Measurements from ENCODE around the gene ANKRD6. TPM values are rescaled to one million over a fixed set of nuclear protein-coding genes. Genes with fewer than 3 reads are reported as not detected.
"Not testable (repeated sequence)": the region's sequence is repeated elsewhere in the genome, so short reads cannot be mapped to it uniquely, and the experiment has no call there.

ANKRD6 gene
- total RNA-seq, 1 donor from 2014 or later, result 10.0 TPM

DNA sequence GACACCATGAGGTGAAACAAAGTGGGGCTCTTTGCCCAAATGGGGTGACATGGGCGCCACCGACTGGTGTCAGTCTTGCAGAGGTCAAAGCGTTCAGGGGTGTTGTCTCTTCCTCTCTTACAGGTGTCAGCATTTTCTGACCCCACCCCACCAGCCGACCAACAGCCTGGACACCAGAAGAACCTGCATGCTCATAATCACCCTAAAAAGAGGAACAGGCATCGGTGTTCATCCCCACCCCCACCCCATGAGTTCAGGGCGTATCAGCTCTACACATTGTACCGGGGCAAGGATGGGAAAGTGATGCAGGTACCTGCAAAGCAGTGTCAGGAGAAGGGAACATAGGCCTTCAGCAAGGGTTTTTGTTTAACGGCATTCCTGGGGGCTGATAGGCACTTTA is 190.8 kb downstream of the ANKRD6 start:
- no peaks in the 10 kb centered on the region for H3K27me3 ChIP-seq (ENCODE audit: control insufficient read depth, insufficient read depth, low read length)
- H3K4me3 ChIP-seq (ENCODE audit: low read depth, low read length), result no peak overlapping the region
- H3K36me3 ChIP-seq (ENCODE audit: control insufficient read depth, insufficient read depth, low read length), result no peaks in the 10 kb centered on the region
- DNase-seq (ENCODE audit: low read depth), result no peak
- TF ChIP-seq, protein P1, sequence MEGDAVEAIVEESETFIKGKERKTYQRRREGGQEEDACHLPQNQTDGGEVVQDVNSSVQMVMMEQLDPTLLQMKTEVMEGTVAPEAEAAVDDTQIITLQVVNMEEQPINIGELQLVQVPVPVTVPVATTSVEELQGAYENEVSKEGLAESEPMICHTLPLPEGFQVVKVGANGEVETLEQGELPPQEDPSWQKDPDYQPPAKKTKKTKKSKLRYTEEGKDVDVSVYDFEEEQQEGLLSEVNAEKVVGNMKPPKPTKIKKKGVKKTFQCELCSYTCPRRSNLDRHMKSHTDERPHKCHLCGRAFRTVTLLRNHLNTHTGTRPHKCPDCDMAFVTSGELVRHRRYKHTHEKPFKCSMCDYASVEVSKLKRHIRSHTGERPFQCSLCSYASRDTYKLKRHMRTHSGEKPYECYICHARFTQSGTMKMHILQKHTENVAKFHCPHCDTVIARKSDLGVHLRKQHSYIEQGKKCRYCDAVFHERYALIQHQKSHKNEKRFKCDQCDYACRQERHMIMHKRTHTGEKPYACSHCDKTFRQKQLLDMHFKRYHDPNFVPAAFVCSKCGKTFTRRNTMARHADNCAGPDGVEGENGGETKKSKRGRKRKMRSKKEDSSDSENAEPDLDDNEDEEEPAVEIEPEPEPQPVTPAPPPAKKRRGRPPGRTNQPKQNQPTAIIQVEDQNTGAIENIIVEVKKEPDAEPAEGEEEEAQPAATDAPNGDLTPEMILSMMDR (IDR thresholded peaks at IDR 0.05; ENCODE audit: insufficient read depth, low read length, poor library complexity, severe bottlenecking), result no peak

DNA sequence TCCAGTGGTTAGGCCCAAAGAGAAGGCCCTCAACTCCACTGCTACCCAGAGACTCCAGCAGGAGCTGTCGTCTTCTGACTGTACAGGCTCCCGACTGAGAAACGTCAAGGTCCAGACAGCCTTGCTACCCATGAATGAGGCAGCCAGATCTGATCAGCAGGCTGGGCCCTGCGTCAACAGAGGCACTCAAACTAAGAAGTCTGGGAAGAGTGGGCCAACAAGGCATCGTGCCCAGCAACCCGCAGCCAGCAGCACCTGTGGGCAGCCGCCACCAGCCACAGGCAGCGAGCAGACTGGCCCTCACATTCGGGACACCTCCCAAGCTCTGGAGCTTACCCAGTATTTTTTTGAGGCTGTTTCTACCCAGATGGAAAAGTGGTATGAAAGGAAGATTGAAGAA is 197.5 kb downstream of the ANKRD6 start:
- TF ChIP-seq, protein P1 (IDR thresholded peaks at IDR 0.05; ENCODE audit: insufficient read depth, low read length, poor library complexity, severe bottlenecking), result no peak
- H3K27me3 ChIP-seq (ENCODE audit: control insufficient read depth, insufficient read depth, low read length), result no peaks in the 10 kb centered on the region
- DNase-seq (ENCODE audit: low read depth), result no peak
- no peak overlapping the region for H3K4me3 ChIP-seq (ENCODE audit: low read depth, low read length)
- no peaks in the 10 kb centered on the region for H3K36me3 ChIP-seq (ENCODE audit: control insufficient read depth, insufficient read depth, low read length)

DNA sequence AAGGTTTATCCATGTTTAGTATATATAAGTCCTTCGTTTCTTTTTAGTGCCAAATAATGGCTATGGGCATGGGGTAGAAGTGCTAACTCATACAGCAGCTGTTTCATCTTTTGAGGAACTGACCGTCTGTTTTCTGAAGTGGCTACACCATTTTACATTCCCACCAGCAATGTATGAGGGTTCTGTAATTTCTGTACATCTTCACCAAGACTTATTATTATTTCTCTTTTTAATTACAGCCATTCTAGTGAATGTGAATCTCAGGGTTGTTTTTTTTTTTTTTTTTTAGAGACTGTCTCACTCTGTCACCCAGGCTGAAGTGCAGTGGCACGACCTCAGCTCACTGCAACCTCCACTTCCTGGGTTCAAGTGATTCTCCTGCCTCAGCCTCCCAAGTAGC is 203.5 kb downstream of the ANKRD6 start:
- not testable (repeated sequence) for DNase-seq (ENCODE audit: low read depth); H3K4me3 ChIP-seq (ENCODE audit: low read depth, low read length); H3K27me3 ChIP-seq (ENCODE audit: control insufficient read depth, insufficient read depth, low read length); H3K36me3 ChIP-seq (ENCODE audit: control insufficient read depth, insufficient read depth, low read length)

DNA sequence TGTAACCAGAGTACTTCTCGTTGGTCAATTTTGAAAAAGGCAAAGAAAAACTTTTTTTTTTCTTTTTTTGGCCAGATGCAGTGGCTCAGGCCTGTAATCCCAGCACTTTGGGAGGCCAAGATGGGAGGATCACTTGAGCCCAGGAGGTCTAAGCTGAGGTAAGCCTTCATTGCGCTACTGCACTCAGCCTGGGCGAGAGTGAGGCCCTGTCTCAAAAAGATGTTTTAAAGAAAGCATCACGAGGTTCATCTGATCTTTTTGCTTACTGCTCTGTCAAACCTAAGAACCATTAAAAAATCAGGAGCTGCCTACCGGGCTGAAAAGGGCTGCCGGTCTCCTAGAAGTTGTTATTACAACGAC is 205.0 kb downstream of the ANKRD6 start:
- no peak for DNase-seq (ENCODE audit: low read depth)
- Histone ChIP-seq H3K4me3 (ENCODE audit: low read depth, low read length) (peak overlapping the region; percentile 74), H3K27me3 (ENCODE audit: control insufficient read depth, insufficient read depth, low read length) (no peaks in the 10 kb centered on the region), H3K36me3 (ENCODE audit: control insufficient read depth, insufficient read depth, low read length) (no peaks in the 10 kb centered on the region)
- TF ChIP-seq, protein P1 (IDR thresholded peaks at IDR 0.05; ENCODE audit: insufficient read depth, low read length, poor library complexity, severe bottlenecking), result no peak

DNA sequence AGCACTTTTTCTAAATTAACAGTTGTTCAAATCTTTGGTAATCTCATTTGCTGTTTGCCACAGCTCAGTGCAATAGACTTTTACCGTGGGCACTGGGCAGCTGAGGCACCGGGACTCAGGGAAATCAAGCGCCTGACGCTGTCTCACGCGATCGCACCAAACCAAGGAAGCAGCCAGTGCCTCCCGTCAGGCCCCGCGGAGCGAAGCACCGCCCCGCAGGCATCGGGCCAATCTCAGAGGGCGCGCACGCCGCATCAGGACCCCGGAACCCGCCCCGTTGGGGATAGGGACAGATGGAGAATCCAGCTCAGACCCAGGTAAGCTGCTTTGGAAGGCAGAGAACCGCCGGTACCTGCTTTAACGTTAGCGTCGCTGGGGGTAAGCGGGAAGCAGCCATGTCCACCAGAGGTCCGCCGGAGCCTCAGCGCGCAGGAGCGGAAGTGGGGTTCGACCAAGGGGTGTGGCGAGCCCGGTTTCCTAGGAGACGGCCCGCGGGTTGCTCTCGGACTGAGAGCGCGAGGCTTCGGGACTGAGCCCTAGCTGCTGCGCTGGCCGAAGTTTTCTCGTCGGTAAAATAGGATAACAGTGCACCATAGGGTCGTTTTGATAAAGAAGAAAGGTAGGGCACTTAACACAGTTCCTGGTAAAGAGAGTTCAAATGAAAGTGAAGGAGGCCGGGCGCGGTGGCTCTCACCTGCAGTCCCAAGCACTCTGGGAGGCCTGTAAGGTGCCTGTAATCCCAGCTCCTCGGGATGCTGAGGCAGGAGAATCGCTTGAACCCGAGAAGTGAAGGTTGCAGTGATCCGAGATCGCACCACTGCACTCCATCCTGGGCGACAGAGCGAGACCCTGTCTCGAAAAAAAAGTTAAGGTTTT is 205.6 kb downstream of the ANKRD6 start, which contains the start of gene LYRM2:
Gene LYRM2 (minus strand): TSS at position 428 of the 876 bp plus-strand sequence. CDS start 31 bp downstream, at position 397.
- H3K36me3 ChIP-seq (ENCODE audit: control insufficient read depth, insufficient read depth, low read length), result peaks cover 1% of the 10 kb centered on the region
- peak; percentile 62 for DNase-seq (ENCODE audit: low read depth)
- TF ChIP-seq, protein P1 (IDR thresholded peaks at IDR 0.05; ENCODE audit: insufficient read depth, low read length, poor library complexity, severe bottlenecking), result no peak
- H3K4me3 ChIP-seq (ENCODE audit: low read depth, low read length), result peak within 1 kb of the TSS; percentile 74
- H3K27me3 ChIP-seq (ENCODE audit: control insufficient read depth, insufficient read depth, low read length), result no peaks in the 10 kb centered on the region

DNA sequence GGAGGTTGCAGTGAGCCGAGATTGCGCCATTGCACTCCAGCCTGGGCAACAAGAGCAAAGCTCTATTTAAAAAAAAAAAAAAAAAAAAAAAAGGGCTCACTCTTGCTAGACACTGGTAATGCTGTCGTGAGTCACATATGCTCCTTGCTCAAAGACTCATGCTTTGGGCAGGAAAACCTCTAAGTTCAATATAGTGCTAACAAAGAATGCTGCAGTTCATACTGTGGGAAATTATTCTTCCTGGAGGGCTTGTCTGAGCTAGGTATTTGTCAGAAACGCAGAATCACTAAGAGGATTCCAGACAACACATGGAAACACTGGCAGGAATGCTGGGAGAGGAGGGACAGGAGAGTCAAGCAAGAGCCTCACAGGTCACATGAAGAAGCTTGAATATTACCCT is 207.9 kb downstream of the ANKRD6 start:
- peak; percentile 9 for DNase-seq (ENCODE audit: low read depth)
- TF ChIP-seq, protein P1 (IDR thresholded peaks at IDR 0.05; ENCODE audit: insufficient read depth, low read length, poor library complexity, severe bottlenecking), result no peak
- Histone ChIP-seq H3K36me3 (ENCODE audit: control insufficient read depth, insufficient read depth, low read length) (peaks cover 3% of the 10 kb centered on the region), H3K4me3 (ENCODE audit: low read depth, low read length) (no peak overlapping the region), H3K27me3 (ENCODE audit: control insufficient read depth, insufficient read depth, low read length) (no peaks in the 10 kb centered on the region)

DNA sequence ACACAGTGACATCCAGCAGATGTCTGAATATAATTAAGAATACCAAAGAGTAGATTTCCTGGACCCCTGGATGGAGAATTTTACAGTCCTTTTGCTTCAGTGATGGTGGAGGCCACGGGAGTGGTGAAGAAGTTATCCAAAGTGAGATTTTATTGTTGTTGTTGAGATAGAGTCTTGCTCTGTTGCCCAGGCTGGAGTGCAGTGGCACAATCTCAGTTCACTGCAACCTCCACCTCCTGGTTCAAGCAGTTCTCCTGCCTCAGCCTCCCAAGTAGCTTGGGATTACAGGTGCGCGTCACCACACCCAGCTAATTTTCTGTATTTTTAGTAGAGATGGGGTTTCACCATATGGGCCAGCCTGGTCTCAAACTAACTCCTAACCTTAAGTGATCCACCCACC is 208.6 kb downstream of the ANKRD6 start:
- H3K27me3 ChIP-seq (ENCODE audit: control insufficient read depth, insufficient read depth, low read length); H3K36me3 ChIP-seq (ENCODE audit: control insufficient read depth, insufficient read depth, low read length); H3K4me3 ChIP-seq (ENCODE audit: low read depth, low read length); DNase-seq (ENCODE audit: low read depth): not testable (repeated sequence)

Measured in kidney epithelial cell (primary cell).